Mammary epithelial cell (primary cell): Measurements from ENCODE around the gene KIAA0930.

ENCODE experiments used
- CTCF ChIP-seq, 2 donors: IDR thresholded peaks in 1 of 2; conservative IDR thresholded peaks in 1 of 2; 2 replicates each; pipeline ENCODE4 v1.5.1; 2011 to 2012; ENCODE audit warnings: inconsistent platforms in 2 of 2, low read length in 2 of 2, mild to moderate bottlenecking in 2 of 2, control low read depth in 1 of 2, low read depth in 1 of 2; ENCODE audit not compliant: insufficient read depth in 1 of 2; ENCODE audit errors: extremely low read depth in 1 of 2
- EZH2 ChIP-seq: IDR thresholded peaks from 2 replicates; pipeline ENCODE4 v1.6.1; 2012; ENCODE audit warnings: low read length, inconsistent platforms, borderline replicate concordance

GRCh38 chr22:45149671-45150070 lies 91.0 kb downstream of the KIAA0930 start:
- no peak for TF ChIP-seq CTCF (conservative IDR thresholded peaks at IDR 0.05 in 1 of 2, IDR thresholded peaks at IDR 0.05 in 1 of 2; ENCODE audit: extremely low read depth in 1 of 2, insufficient read depth in 1 of 2, low read depth in 1 of 2, low read length in 2 of 2)
- TF ChIP-seq EZH2, result no peak
